ENCODE measurements around the gene TRAM2.

DNA sequence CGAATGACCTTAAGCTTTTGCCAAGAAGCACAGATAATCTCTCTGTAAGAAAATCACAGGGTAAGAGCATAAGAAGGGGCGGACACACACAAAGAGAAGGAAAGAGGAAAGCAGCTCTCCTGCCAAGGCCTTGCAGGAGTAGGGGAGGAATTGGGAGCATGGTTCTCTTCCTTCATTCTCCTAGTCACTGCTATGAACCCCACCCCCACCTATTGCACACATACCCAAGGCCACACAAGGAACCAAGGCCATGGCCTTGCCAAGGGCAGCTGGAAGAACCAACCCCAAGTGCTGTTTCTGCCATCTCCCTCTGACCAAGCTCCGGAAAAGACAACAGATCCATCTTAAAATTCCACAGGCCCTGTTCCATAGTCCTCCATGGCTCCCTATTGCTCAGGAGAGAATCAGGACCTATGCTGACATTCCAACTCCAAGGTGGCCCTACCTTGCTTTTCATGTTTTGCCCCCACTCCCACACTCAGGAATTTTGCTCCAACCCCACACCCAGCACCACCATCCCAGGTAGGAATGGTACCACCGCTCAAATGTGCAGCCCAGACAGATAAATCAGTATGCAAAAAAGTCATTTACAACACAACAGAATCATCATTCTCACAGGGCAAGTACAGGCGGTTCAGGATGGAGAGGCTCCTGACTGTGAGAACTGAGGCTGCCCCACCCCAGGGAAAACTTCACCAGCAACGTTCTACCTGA lies 31.3 kb downstream of the TRAM2 start:
- TF ChIP-seq, protein P1, sequence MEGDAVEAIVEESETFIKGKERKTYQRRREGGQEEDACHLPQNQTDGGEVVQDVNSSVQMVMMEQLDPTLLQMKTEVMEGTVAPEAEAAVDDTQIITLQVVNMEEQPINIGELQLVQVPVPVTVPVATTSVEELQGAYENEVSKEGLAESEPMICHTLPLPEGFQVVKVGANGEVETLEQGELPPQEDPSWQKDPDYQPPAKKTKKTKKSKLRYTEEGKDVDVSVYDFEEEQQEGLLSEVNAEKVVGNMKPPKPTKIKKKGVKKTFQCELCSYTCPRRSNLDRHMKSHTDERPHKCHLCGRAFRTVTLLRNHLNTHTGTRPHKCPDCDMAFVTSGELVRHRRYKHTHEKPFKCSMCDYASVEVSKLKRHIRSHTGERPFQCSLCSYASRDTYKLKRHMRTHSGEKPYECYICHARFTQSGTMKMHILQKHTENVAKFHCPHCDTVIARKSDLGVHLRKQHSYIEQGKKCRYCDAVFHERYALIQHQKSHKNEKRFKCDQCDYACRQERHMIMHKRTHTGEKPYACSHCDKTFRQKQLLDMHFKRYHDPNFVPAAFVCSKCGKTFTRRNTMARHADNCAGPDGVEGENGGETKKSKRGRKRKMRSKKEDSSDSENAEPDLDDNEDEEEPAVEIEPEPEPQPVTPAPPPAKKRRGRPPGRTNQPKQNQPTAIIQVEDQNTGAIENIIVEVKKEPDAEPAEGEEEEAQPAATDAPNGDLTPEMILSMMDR (IDR thresholded peaks at IDR 0.05): no peak
- TF ChIP-seq POLR2A (IDR thresholded peaks at IDR 0.05): no peak

Measured in right lobe of liver (tissue), 4 donors.